HG03460 (cell line): ENCODE results near the gene TSPAN2.

Source experiments
- ATAC-seq: cut with Tn5 transposase; IDR thresholded peaks from one replicate; pipeline ENCODE4 v1.9.1; 2021; ENCODE audit not compliant: unreplicated experiment

TSPAN2 gene

DNA sequence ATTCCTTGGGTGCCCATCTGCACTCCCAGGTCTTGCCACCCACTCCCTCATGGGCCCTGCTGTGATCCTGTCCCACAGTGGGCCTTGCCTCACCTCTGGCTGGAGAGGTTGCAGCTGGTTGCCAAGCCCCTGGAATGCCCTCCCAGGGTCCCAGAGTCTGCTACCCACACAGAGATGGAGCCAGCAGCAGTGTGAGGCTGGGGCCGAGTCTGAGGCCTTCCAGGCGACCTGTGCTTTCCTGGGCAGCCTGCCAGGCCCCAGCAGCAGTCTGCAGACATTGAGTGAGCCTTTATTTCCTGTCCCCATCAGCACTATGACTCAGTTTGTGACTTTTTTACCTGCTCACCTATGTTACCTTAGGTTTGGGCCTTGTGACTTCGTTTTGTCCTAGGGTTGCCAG is 25.0 kb upstream of the TSPAN2 start:
- no peak for ATAC-seq

DNA sequence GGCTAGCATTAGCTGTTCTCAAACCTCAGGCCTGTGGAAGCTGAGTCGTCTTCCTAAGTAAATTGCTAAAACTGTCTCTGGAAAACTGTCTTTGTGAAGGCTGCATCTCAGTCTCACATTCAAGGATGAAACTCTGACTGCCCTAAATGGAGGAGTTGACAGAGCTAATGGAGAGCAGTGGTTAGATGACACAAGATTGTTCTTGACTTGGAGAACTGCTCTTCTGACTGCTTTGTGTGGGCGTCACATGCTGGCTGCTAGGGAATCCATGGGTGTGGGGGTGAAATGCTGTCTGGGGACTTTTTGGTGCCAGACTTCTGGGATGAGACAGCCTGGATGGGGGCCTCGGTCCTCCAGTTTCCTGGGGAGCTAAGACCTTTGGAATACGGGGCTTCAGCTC is 24.5 kb upstream of the TSPAN2 start:
- no peak for ATAC-seq

DNA sequence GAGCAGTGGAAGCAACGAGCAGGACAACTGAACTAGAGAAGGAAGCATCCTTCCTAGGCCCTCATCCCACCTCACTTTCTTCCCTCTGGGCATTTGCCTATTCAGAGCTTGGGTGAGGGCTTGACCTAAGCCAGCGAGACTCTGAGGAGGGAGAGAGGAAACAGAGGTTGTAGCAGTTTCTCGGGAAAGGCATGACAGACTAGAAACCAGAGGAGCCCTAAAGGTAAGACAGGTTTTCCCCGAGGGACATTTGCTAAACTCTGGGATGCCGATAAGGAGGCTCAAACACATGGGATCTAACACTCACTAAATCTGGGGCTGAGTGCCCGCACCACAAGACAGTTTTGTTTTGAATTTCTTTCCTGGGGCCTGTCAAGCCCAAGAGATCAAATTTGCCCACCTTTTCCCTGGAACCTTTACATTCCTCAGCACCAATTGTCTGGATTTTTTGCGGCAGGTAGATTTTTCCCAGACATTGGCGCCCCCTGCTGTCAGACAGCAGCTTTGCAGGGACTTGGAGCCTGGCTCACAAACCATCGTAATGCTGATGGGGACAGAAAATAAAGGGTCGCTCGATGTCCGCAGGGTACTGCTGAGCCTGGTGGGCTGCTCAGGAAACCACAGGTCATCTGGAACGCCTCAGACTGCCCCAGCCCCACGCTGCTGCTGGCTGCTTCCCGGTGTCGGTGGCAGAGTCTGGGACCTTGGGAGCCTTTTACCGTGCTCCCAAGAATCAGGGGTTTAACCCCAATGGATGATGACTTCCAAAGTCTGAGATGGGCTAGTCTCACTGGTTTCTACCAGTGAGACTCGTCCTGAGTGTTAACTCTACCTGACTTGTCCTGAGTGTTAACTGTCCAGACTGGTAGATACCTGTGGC is 23.4 kb upstream of the TSPAN2 start:
- no peak for ATAC-seq

DNA sequence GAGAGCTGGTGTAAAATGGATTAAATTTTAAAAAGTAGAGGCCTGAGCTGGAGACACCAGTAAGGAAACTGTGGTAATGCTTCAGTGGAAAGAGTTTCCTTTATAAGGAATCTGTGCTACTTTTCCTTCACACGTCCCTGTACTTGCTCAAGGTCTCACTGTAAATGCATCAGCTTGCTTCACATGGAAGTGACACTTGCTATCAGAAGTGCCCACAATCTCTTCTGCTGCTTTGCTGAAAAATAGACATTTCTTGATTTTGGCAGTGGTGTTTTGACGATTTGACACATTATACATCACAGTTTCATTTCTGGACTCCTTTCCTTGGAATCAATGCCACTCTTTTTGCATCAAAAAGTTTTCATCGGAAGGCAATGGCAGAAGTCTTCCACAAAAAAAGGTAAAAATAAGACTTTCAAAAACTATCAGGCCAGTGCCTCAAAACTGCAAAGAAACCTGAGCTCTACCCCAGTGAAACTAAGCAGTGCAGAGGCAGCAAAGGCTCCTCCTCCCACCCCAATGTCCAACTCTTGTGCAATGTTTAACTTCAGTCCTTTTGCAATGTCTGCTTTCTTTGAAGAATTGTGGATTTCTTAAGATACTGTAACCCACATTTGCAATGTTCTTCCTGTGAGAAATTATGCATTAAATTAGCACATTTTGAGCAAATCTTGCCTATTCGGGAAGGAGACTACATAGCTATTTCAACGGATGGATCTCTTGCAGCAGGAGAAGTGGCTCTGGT is 18.4 kb upstream of the TSPAN2 start:
- no peak for ATAC-seq

DNA sequence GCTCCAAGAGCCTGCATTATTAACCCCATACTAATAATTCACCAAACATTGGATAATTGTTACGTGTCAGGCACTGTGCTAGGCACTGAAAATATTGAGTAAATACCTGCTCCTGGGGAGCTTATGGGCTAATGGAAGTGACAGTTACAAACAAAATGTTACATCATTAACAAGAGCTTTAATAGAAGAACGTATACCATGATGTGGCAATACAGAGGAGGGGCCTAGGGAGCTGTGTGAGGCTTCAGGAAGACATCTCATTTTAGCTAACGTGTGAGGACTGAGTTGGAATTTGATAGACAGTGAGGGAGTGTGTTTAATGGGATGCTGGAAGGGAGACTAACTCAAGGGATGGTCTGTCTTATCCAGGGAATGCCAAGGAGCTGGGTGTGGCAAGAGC is 16.5 kb upstream of the TSPAN2 start:
- no peak for ATAC-seq

DNA sequence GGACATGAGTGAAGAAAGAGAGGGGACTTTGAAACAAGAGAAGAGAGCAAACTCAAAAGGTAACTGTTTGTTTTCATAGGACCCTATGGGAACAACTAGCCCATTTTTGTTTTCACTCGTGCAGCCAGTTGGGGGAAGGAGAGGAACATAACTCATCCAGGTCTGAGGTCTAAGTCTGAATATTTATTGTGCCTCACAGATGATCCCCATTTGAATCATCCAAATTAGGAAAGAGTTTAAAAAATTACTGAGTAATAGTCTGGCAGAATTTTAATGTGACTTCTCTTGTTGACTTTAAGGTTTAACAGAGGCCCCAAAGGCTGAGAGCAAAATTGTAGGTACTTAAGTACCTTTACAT is 10.4 kb upstream of the TSPAN2 start:
- no peak for ATAC-seq

DNA sequence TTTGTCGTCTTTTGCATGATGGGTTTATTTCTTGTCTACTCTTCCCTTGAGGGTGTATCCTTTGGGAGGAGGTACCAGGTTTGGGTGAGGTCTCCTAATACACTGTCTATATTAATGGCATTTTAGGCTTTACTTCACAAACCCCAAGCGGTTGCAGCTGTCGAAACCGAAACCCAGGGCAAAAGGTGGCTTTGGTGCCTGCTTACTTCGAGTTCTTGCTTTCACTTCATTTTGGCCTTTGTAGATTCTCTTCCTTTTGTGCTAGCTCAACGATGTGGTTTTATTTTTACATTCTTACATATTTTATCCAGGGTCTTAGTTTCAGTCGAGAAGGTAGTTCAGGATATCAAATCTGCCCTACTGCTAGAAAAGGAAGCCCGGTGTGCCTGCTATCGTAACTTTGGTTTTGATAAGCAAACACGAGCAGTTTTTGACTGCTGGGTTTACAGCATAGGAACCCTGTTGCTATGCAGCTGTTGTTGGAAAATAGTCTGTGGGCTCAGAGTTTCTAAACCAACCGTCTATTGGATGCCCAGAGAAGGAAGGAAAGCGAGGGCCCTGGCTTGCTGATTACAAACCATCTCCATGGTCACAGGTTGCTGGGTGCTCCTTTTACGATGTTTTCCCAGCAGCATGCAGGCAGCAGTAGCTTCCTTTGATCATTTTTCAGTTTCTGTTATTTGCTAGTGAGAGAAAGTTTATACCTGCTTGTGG is 9.8 kb upstream of the TSPAN2 start:
- peak; percentile 94 for ATAC-seq

DNA sequence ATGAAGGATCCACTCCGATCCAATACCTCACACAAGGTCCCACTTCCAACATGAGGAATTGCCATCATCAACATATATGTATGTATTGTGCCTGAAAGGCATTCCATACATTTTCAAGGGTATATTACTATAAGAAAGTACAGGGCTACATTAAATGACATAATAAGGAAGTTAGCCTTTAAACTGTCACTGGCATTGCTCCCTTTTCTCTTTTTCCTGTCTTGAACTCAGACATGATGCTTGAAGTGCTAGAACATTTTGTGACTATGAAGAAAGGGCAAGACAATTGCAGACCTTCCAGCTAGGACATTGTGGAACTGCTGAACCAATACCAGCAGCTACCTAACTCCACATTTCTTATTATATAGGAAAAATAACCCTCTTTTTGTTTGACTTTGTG is 2.9 kb upstream of the TSPAN2 start:
- no peak for ATAC-seq

DNA sequence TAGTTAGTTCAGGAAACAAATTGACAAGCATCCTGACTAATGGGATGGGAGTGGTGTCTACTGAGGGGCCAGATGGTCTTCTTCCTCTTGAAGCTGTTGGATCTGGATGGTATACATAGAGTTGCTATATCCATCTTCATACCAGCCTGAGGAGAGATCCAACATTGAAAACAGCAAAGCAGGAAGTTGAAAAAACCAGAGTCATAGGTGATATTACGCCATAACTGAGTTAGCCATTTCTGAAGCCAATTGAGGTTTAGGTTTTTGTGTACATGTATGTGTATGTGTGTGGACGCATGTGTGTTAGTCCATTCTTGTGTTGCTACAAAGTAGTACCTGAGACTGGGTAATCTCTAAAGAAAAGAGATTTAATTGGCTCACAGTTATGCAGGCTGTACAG is 2.3 kb upstream of the TSPAN2 start:
- ATAC-seq = no peak

DNA sequence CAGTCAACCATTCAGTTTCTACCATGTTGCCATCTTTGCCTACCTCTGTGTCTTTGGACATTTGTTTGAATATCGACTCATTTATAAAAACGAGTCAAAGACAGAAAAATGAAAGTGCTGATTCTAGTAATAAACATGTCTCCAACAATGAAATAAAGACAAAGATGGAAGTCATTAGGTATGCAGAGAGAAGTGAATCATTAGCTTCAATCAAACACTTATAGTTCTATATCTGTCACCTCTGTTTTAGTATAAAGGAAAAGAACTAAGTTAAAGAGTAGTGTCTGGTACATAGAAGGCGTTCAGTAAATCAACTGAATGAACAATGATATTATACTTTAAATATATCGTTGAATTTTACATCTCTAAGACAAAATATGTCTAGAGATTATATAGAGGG is 1.7 kb upstream of the TSPAN2 start:
- no peak for ATAC-seq

DNA sequence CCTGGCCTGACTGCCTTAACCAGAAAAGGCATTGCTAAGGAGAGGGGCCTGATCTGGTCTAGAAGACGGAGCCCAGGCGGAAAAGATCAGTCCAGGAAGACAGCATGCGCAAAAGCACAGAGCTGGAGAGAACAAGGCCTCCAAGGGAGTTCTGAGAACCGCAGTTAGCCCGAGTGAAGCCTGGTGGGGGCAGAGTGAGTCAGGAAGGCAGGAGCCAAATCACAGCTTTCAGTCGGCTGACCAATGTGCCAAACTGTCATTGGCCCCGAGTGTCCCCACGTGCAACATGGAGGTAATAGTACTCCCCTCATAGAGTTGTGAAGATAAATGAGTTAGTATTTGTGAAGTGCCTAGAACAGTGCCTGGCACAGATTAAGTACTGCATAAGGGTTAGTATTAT is 1.2 kb upstream of the TSPAN2 start:
- ATAC-seq = no peak

DNA sequence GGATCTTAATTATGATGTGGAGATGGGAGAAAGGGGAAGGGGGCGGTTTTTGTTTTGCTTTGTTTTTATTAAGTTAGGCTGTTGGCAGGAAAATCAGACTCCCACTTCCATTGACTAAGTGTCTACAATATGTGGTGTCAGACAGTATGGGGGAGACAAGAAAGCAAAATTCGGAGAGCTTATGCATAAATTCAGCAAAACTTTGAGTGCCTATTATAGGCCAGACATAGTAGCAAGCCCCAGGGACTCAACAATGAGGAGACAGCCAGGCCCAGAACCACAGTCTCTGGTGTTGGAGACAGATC is 835 bp upstream of the TSPAN2 start:
- ATAC-seq = no peak

DNA sequence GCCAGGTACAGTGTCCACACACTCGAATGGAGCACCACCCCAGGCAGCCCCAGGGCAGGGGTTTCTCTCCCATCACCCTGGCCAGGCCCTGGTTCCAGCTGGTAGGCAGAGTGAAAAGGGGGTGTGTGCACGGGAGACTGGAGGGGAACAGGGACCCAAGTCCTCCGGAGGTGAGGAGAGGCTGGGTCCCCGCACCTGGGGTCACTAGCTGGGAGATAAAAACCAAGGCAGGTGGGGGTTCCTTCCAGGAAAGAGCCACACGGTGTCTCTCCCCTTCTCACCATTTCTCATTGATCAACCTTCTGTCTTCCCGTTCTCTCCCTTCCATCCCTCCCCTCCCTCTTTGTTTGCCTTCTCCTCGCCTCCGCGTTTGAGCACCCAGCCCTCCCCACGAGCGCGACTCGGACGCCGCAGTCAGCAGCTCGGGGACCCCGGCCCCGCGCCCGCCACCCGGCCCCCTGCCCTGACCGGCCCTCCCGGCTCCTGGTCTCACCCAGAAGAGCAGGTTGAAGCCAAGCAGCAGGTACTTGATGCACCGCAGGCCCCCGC is 358 bp downstream of the TSPAN2 start:
- ATAC-seq = no peak

DNA sequence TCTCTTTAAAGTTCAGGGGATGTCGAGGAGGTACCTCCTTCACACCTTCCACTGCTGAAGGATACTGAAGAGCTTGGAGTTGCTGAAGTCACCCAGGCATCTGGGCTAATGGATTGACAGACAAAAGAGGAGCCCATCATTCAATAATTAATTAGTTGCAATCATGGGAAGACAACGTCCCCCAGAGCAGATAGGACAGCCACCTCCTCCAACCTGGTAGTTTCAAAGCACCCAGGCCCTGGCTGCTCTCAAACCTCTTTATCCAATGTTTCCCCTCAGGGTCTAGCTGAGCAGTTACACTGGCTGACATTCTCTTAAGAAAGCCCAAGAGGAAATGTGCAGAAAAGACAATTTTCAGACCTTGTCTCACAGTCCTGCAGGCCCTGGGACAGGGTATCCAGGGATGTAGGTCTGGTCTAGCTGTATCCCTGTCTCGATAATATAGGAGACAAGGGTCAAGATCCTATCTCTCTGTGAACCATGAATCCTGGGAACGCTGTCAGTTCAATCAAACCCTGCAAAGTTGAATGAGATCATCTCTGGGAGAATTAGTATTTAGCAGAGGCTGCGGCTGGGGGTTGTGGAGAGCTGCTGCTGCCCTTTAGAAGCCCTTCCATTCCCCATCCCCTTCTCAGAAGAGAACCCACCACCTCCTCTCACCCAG is 1.1 kb downstream of the TSPAN2 start:
- no peak for ATAC-seq

DNA sequence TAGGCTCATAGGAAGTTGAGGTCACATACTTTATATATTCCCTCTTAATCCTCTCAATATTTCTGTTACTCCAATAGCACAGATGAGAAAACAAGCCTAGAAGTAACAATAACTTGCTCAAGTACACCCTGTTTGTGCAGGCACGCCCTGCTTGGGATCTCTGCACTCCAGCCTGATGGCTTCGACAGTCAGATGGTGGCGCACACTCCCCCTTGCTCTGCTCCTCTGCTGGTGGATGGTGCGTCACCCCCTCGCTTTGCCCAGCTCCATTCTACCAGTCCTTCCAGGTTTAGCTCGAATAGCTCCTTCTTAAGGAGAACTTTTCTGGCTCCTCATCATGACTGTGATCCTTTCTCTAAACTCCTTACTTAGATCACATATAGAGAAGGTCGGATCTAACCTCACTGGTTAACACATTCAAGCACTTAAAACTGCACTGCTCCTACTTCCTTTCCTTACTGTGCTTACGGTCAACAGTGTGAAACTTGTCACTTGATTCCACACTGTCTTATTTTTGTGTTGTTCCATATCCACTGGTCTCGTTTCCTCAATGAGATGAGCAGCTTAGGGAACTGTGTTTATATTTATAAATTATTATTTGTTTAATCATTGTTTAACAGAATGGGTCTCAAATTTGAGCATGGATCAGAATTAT is 3.0 kb downstream of the TSPAN2 start:
- ATAC-seq = no peak

DNA sequence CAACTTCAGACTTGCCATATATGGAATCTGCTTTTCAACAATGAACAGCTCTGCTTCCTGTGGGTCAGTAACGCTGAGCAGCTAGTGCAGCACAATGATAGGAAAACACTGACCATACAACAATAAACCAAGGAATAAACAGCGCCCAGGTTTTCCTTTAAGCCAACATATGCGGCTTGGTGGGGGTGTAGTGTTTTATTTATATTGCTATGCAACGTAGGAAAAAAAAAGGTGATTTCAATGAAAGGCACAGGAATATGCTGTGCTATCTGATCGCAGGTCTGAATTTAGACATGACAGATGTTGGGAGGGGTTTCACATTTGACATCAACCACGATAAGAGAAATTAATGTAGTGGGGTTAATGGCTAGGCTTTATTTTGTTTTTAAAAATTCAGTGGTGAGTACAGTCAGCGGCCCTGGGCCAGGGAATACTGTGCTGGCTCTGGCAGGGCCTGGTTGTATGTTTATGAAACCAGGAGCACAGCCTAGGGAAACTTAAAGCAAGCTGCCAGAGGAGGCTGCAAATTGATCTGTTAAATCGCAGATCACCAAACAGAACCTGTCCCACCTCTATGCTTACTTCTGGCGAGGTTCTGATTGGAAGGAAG is 4.3 kb downstream of the TSPAN2 start:
- no peak for ATAC-seq

DNA sequence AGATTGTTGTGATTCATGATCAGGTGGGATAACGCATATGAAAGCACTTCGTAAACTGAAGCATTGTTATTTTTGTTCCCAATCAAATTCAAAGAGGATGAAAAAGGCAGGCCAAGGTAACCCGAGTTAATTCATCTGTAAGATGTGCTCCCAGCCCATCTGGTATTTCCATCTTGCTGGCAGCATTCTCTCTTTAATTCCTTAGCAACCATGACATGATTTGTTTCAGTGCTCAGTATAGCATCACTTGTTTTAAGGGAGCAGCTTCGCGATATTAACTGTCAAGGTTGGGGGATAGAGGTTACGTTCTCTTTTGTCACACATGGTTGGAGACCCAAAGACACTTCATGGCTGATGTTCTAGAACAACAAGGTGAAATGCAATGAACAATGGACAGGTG is 6.4 kb downstream of the TSPAN2 start:
- no peak for ATAC-seq

DNA sequence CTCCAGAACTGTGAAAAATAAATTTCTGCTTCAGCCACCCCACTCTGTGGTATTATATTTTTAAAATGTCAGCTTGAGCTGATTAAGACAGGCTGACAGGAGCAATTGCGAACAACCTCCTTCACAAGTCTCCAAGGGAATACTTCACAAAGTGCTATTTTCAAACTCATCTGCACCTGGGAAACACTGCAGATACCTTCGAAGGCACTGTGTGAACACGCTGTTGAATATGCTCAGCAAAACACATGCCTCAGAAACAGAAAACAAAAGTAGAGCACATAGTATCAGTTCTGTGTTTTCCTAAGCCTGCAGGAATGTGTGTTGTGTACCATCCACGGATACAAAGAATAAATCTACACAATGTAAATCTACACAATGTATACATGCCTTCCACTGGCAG is 10.6 kb downstream of the TSPAN2 start:
- no peak for ATAC-seq

DNA sequence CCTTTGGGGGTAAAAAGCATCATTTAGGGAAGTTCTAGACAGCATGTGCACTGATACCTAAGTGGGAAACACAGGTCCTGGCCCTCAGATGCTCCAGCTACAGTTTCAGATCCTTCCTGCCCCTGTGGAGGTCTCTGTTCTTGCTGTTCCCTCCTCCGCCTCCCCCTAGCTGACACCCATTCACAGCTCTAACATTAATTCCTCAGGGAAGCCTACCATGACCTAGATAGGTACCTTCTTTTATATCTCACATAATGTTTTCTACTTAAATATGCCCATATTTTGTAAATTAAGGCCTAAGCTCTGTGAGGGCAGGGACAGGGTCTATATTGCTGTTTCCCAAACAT is 11.3 kb downstream of the TSPAN2 start:
- no peak for ATAC-seq

DNA sequence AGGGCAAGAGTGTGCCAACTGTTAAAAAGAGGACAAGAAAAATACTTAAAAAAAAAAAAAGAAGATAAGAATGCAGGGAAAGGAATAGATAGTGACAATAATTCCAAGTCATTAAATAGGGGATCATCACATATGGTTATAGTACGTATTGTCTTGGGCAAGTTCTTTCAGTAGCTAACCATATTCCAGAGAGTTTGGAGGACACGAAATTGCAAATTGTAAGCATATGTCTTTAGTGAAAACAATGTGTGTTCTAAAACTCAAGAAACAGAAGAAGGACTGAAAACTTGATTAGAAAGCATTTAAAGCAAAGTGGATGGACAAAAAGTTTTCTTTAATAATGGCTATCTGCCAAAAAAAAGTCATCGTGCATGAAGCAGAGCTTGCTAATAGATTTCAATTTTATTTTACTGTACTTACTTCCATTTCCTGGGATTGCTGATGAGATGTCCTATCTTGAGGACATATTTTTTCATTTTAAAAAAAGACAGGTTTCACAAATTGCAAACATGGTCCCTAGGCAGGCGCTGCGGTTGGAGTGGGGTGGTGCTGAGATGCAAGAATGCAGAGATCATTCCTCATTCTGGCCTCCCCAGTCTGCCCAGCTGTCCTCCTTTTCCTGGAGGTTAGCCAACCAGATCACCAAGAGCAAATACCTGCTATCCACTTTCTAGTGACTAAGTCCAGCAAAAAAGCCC is 11.9 kb downstream of the TSPAN2 start:
- ATAC-seq = no peak
